HK-2 (cell line): ENCODE data around the gene MTCH2.
"Not testable (repeated sequence)": the region's sequence is repeated elsewhere in the genome, so short reads cannot be mapped to it uniquely, and the experiment has no call there.

ENCODE experiments used
- DNase-seq: peaks from one replicate; pipeline ENCODE4 v3.0.0-alpha.2; 2018; ENCODE audit not compliant: unreplicated experiment

MTCH2 gene

GRCh38 chr11:47642099-47642855 is at the start of gene MTCH2:
Gene MTCH2, minus strand, starts transcription at chr11:47642559. Its CDS starts 94 bp downstream, at chr11:47642465.
- peak; percentile 90 for DNase-seq

- DNase-seq = no peak
Observed at GRCh38 chr11:47691979-47692378, 49.6 kb upstream of the MTCH2 start.

GRCh38 chr11:47689480-47689879 is 47.1 kb upstream of the MTCH2 start:
- no peak for DNase-seq

GRCh38 chr11:47688991-47689390 is 46.6 kb upstream of the MTCH2 start:
- DNase-seq = no peak

- DNase-seq = no peak
Observed at GRCh38 chr11:47688111-47688510, 45.8 kb upstream of the MTCH2 start.

GRCh38 chr11:47686704-47687103 is 44.3 kb upstream of the MTCH2 start:
- DNase-seq = not testable (repeated sequence)

- DNase-seq = no peak
Observed at GRCh38 chr11:47686151-47686550, 43.8 kb upstream of the MTCH2 start.

GRCh38 chr11:47675851-47676250 is 33.5 kb upstream of the MTCH2 start:
- DNase-seq = no peak

GRCh38 chr11:47672283-47672730 is 29.9 kb upstream of the MTCH2 start:
- no peak for DNase-seq

- no peak for DNase-seq
Observed at GRCh38 chr11:47669856-47670255, 27.5 kb upstream of the MTCH2 start.

GRCh38 chr11:47668665-47669064 is 26.3 kb upstream of the MTCH2 start:
- DNase-seq = no peak

GRCh38 chr11:47667555-47667954 is 25.2 kb upstream of the MTCH2 start:
- DNase-seq = no peak

- no peak for DNase-seq
Observed at GRCh38 chr11:47667135-47667534, 24.8 kb upstream of the MTCH2 start.

- not testable (repeated sequence) for DNase-seq
Observed at GRCh38 chr11:47664936-47665335, 22.6 kb upstream of the MTCH2 start.

GRCh38 chr11:47661245-47661644 is 18.9 kb upstream of the MTCH2 start:
- DNase-seq = no peak

GRCh38 chr11:47659276-47659675 is 16.9 kb upstream of the MTCH2 start:
- no peak for DNase-seq

- DNase-seq = no peak
Observed at GRCh38 chr11:47656260-47656885, 14.0 kb upstream of the MTCH2 start.

- no peak for DNase-seq
Observed at GRCh38 chr11:47651818-47652469, 9.6 kb upstream of the MTCH2 start.

- DNase-seq = no peak
Observed at GRCh38 chr11:47649276-47649675, 6.9 kb upstream of the MTCH2 start.

- no peak for DNase-seq
Observed at GRCh38 chr11:47646019-47646418, 3.7 kb upstream of the MTCH2 start.

GRCh38 chr11:47645500-47645899 is 3.1 kb upstream of the MTCH2 start:
- no peak for DNase-seq

- no peak for DNase-seq
Observed at GRCh38 chr11:47641600-47642098, 710 bp downstream of the MTCH2 start.

- DNase-seq = not testable (repeated sequence)
Observed at GRCh38 chr11:47640506-47640905, 1.9 kb downstream of the MTCH2 start.
